GM18517 (cell line): ENCODE results near the gene KCNJ15.

ENCODE experiments used
- ATAC-seq: cut with Tn5 transposase; IDR thresholded peaks from one replicate; pipeline ENCODE4 v1.9.1; 2021; ENCODE audit warnings: mild to moderate bottlenecking, moderate library complexity; ENCODE audit not compliant: unreplicated experiment

KCNJ15 gene

DNA sequence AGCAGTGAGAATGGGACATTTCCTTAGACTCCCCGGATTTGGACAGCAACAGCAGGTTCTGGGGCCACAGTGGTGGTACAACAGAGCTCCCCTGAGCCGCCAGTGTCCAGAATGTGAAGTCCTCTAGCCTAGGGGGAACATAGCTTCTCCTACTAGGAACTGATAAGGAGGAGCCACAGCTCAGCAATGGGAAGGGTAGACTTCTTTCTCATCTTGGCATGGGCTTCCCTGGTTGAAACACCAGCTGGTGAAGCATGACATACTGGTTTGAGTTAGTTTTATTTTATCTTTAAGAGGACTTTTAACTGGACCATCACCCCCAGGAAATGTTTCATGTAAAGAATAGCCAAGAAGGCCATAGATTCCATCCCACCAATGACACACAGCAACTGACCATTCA, 68.4 kb downstream of the KCNJ15 start:
- no peak for ATAC-seq

GRCh38 chr21:38325731-38326420, 69.1 kb downstream of the KCNJ15 start:
- no peak for ATAC-seq

GRCh38 chr21:38326429-38326828, 69.6 kb downstream of the KCNJ15 start:
- ATAC-seq = no peak

GRCh38 chr21:38326899-38327298, 70.1 kb downstream of the KCNJ15 start:
- no peak for ATAC-seq

- no peak for ATAC-seq
These were observed 71.2 kb downstream of the KCNJ15 start for GRCh38 chr21:38327984-38328383.

DNA sequence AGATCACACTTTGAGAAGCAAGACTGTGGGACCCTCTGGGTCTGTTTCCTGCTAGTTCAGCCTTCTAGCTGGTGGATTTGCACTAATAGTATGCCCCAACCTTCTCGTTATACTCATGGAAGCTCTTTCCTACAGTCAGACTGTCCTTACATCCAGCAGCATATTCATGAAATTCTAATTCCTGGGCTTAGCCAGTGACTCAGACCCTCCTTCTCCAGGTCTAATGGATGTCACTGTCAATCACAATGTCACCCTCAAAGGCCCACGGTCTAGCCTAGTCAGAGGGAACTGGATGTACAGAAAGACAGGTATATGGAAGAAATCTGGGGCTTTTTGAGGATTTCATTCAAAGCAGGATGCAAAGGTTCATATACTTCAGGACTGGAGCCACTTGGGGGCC, 72.4 kb downstream of the KCNJ15 start:
- ATAC-seq = no peak

DNA sequence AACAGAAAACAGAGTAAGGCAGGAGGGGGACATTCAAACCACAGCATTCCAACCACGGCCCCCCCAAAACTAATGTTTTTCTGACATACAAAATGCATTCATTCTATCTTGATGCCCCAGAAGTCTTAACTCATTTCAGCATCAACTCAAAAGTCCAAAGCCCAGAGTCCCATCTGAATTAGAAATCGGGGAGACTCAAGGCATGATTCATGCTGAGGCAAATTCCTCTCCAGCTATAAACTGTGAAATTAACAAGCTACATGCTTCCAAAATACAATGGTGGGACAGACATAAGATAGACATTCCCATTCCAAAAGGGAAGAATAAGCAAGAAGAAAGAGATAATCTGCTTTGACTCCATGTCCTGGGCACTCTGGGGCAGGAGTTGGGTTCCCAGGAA, 73.9 kb downstream of the KCNJ15 start:
- ATAC-seq = no peak

DNA sequence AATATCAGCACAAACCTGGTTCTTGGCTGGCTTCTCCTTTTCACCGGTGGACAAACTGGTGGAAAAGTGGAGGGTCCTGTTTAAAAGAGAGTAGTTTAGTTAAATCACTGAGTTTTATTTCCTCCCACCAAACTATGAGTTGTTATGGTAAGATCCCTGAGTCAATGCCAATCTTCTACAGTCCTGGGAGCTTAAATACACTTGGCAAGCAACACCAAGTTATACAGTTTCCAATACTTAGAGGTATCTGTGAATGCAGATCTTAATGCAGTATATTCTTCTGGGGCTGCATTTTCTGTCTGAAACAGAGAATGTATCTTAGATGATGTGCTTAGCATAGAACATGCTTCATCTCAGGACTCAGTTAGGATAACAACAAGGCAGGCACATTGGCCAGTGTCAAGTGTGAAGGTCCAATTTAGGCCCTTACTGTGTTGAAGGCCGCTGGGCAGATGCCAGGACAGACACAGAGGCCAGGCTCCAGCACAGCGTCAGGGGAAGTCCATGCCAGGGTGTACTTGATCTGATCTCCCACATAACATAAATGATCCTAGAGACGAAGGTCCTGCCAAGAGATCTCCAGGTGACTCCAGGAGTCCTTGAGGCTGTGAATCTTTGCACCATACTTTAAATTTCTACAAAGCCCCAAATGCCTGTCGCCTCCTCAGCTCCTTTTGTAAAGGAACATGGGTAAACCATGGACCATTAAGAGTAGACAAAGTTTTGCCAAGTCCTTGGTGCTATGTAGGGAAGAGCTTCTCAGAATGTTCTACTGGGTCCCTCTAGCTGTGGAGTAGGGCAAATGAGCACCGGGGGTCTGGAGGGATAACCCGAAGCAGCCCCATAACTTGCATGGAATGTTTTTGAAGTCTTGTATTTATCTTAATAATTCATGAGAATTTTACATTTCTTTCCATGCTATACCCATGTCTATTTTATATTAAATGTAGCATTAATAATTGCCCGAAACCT, 76.8 kb downstream of the KCNJ15 start:
- no peak for ATAC-seq

GRCh38 chr21:38334866-38335265, 78.1 kb downstream of the KCNJ15 start:
- no peak for ATAC-seq

- ATAC-seq = no peak
These were observed 81.0 kb downstream of the KCNJ15 start for GRCh38 chr21:38337793-38338192.

DNA sequence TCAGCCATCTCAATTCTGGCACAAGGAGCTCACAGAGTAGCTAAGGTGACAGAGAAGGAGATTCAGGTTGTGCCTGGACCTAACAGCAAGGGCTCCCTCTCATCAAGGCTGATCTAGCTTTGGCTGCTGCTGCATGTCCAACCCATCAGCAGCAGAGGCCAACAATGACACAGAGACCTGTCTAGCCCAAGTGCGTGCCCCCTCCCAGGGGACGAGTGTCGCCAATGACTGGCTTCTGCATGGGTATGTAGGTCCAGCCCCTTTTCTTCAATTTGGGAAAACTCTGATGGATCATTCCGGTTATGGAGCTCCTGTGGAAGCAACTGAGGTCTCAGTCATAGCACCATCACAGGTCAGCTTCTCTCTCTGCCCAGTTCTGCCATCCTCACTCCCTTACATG, 83.3 kb downstream of the KCNJ15 start:
- no peak for ATAC-seq

DNA sequence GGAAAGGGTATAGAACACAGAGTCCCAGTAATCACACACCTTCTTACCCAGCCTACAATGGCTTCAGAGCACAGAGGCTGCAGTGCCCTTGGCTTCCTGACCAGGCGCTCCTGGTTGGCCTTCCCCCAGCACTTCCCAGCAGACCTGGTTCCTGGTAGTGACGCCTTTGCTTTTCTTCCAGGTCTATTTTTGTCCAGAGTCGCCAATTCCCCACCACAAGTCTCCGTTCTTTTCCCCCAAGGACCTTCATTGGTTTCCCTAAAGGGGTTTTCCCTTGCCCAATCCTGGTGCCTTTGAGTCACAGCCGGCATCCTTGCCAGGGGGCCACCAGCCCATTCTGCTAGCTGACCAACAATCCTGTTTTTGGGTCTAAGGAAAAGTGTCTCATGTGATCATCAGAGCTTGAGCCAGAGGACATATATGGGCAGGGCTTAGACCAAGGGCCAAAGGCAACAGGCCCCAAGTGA, 84.8 kb downstream of the KCNJ15 start:
- no peak for ATAC-seq

DNA sequence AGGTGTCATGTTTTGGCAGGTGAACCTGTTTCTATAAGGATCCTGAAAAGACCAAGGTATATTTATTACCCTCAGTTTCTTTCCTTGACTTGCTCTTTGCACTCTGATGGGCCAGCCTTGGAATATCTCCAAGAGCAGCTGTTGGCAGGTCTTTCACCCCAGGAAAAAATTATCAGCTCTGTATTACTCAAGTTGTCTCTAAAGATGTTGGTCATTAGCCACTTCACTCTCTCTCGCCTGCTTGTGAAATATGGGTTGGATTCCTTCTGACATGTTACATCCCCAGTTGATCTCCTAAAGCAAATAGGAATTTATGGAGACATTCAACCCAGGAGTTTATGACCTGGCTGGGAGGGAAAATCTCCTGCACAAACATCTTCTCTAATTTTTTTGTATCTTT, 85.9 kb downstream of the KCNJ15 start:
- ATAC-seq = no peak

DNA sequence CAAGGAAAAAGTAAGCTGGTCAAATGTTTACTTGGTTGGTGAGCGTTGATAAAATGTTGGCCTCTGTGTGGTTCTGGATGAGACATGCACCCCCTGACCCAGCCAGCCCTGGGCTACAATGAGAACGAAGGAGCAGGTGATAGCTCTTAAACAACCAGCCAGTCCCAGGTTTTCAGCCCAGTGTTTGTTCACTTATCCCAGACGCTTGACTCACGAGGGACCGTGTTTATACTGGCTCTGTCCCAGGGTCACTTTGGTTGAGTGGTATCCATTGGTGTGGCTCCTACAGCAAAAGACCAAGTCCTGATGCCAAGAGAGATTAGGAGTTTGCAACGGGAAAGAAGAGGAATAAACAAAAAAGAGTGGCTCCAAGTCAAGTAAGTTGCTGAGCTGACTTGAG, 86.9 kb downstream of the KCNJ15 start:
- no peak for ATAC-seq

DNA sequence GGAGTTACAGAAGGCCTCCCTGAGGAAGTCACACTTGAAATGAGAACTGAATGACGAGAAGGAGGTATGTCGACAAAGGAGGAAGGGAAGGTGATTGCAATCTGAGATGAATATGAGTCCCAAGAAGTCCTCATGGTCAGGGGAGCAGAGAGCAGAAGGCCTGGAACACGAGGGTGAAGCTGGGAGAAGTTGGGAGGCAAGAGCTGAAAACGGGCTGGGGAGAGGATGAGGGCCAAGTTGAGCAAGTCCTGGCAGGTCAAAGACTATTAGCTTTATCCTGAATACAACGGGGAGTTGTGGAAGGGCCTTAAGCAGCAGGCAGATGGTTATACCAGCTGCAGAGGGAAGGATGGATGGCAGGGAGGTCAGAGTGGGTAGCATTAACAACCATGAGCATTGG, 89.5 kb downstream of the KCNJ15 start:
- ATAC-seq = no peak

DNA sequence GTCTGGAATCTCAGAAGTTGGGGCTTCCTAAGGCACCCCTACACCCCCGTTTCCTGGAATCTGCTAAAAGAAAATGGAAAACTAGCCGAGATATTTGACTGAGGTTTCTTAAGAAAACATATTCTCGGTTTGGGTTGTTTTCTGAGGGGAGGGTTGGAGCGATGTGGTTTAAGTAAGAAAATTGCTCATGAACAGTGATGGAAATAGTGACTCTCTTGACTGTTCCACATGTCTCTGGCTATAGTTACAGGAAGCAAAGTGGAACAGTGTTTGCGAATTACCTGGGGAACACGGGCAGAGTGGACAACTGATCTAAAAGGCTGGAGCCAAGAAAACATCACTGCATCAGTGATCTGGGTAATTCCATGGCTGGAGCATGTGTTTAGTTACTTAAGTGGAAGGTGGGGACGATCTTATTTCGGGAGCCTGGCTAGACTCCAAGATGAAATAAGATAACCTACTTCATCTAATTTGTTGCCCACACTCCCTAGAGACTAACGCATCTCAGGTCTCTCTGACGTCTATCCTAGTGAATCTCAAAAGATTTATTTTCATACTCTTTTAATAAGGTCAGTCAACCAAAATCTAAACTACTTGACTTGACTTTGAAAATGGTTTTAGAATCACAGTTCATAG, 92.4 kb downstream of the KCNJ15 start:
- no peak for ATAC-seq

DNA sequence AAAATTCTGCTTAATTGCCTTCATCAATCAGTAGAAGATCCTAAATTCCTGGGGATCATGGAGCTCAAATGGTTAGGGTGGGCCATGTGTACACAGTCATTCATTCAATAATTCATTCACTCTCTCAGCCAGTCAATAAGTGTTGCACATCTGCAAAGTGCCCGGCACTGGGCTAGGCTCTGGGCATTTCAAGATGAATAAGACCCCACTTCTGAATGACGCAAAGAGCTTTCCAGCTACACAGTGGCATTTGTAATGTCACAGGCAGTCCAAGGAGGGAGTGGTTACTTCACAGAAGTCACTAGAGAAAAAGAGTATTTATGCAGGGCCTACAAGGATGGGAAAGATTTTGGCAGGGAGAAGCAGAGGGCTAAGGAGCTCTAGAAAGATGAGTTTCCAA, 93.2 kb downstream of the KCNJ15 start:
- ATAC-seq = no peak

GRCh38 chr21:38350684-38351083, 93.9 kb downstream of the KCNJ15 start:
- ATAC-seq = no peak

GRCh38 chr21:38351176-38351959, 94.6 kb downstream of the KCNJ15 start:
- ATAC-seq = no peak

GRCh38 chr21:38351961-38352521, 95.2 kb downstream of the KCNJ15 start:
- no peak for ATAC-seq
